Measurements from ENCODE around the gene ARHGAP21. TPM values are rescaled to one million over a fixed set of nuclear protein-coding genes. Genes with fewer than 3 reads are reported as not detected.

Gene ARHGAP21
- total and polyA plus RNA-seq, 9 of the 15 experiments (the other 6 are each of a cell fraction or from before 2014, with no cell fraction given) = 13.6 to 145 (median 60.8) TPM

GRCh38 chr10:24617771-24618396 is 105.8 kb downstream of the ARHGAP21 start (continued):
- peak; percentile 64; the same call in 1 of the 2 replicates for TF ChIP-seq ZNF592 (IDR thresholded peaks at IDR 0.05)
- no peak for TF ChIP-seq PHB (CRISPR knock-in tag; IDR thresholded peaks at IDR 0.05)
- no peak for TF ChIP-seq TGIF2 (CRISPR knock-in tag; IDR thresholded peaks at IDR 0.05)
- TF ChIP-seq RHOXF2B (CRISPR knock-in tag; conservative IDR thresholded peaks at IDR 0.05) = no peak
- TF ChIP-seq CHD2 (IDR thresholded peaks at IDR 0.05; ENCODE audit: low read depth, low read length) = no peak
- TF ChIP-seq L3MBTL2 (IDR thresholded peaks at IDR 0.05) = peak; percentile 71
- peak; percentile 62 for TF ChIP-seq SMC3 (conservative IDR thresholded peaks at IDR 0.05; ENCODE audit: insufficient read depth, low read depth, low read length)
- TF ChIP-seq CBX3 (IDR thresholded peaks at IDR 0.05; ENCODE audit: borderline replicate concordance in 1 of 2, low read length in 2 of 2) = peak in 1 of 2 experiments; percentile 52; a peak in 1 of 3 replicates
- peak in 2 of 3 experiments; percentile 46 to 75 for TF ChIP-seq YY1 (IDR thresholded peaks at IDR 0.05; ENCODE audit: borderline replicate concordance in 1 of 3, control insufficient read depth in 1 of 3, extremely low read depth in 1 of 3, insufficient read depth in 3 of 3, insufficient read length in 1 of 3, insufficient replicate concordance in 2 of 3, low read depth in 1 of 3, low read length in 2 of 3)
- no peak for TF ChIP-seq HOXB6 (CRISPR knock-in tag; IDR thresholded peaks at IDR 0.05; ENCODE audit: borderline replicate concordance)
- TF ChIP-seq ZNF695 (CRISPR knock-in tag; IDR thresholded peaks at IDR 0.05) = no peak
- TF ChIP-seq TEAD1 (CRISPR knock-in tag; IDR thresholded peaks at IDR 0.05) = peak in 1 of 2 experiments; percentile 70; a peak in 1 of 4 replicates
- TF ChIP-seq RCOR1 (IDR thresholded peaks at IDR 0.05; ENCODE audit: borderline replicate concordance in 1 of 2, low read depth in 2 of 2, low read length in 2 of 2) = peak in 1 of 2 experiments; percentile 62; a peak in 1 of 4 replicates
- peak; percentile 67 for TF ChIP-seq TEAD2 (tag; IDR thresholded peaks at IDR 0.05)
- TF ChIP-seq CREM (IDR thresholded peaks at IDR 0.05; ENCODE audit: low read depth) = no peak
- TF ChIP-seq JUND (IDR thresholded peaks at IDR 0.05; ENCODE audit: borderline replicate concordance, low read depth, low read length) = 0 out of 2 replicates have a peak, but pooled peaks have one; percentile 25
- no peak for TF ChIP-seq JUND (tag; IDR thresholded peaks at IDR 0.05; ENCODE audit: borderline replicate concordance, low read depth, low read length)
- 0 out of 2 replicates have a peak, but pooled peaks have one; percentile 44 for TF ChIP-seq XRCC5 (IDR thresholded peaks at IDR 0.05; ENCODE audit: low read depth, low read length)
- TF ChIP-seq TEAD4 (IDR thresholded peaks at IDR 0.05; ENCODE audit: low read length) = peak; percentile 73
- no peak for TF ChIP-seq TEAD4 (CRISPR knock-in tag; IDR thresholded peaks at IDR 0.05; ENCODE audit: borderline replicate concordance)
- no peak for TF ChIP-seq NFYB (IDR thresholded peaks at IDR 0.05; ENCODE audit: extremely low read depth, insufficient read length)
- 0 out of 2 replicates have a peak, but pooled peaks have one; percentile 26 for TF ChIP-seq MYC (IDR thresholded peaks at IDR 0.05; ENCODE audit: low read depth, low read length)
- TF ChIP-seq MYC (CRISPR knock-in tag; IDR thresholded peaks at IDR 0.05; ENCODE audit: borderline replicate concordance, low read depth) = no peak
- TF ChIP-seq EHMT2 (IDR thresholded peaks at IDR 0.05) = no peak
